Transverse colon (tissue), 4 donors: ENCODE measurements around the gene LAPTM5. TPM values are rescaled to one million over a fixed set of nuclear protein-coding genes. Genes with fewer than 3 reads are reported as not detected.

ENCODE experiments used
- DNase-seq: peaks from one replicate; pipeline ENCODE4 v3.0.0-alpha.2; 2019
- H3K27ac ChIP-seq, 4 donors: fragments of 200-600 bp; sonication (generic); 2 replicates each; pipeline ENCODE4 v1.5.1; 2016 to 2018; ENCODE audit warnings: inconsistent platforms in 4 of 4
- H3K27me3 ChIP-seq: fragments of 200-600 bp; sonication (generic); 2 replicates; pipeline ENCODE4 v1.5.1; 2017; ENCODE audit warnings: inconsistent platforms
- H3K36me3 ChIP-seq, 4 donors: fragments of 200-600 bp; sonication (generic); 2 replicates each; pipeline ENCODE4 v1.5.1; 2017 to 2019; ENCODE audit warnings: inconsistent platforms in 4 of 4
- H3K4me1 ChIP-seq, 4 donors: fragments of 200-600 bp; sonication (generic); 2 replicates each; pipeline ENCODE4 v1.5.1; 2017 to 2020; ENCODE audit warnings: inconsistent platforms in 4 of 4
- H3K4me3 ChIP-seq, 4 donors: fragments of 200-600 bp; sonication (generic); 1 replicate in 1 of 4; 2 replicates in 3 of 4; pipeline versions ENCODE4 v1.5.1 to v1.6.1; 2017 to 2019; ENCODE audit warnings: inconsistent platforms in 4 of 4
- H3K9me3 ChIP-seq, 2 donors: fragments of 200-600 bp; sonication (generic); 2 replicates each; pipeline ENCODE4 v1.5.1; 2017 to 2019; ENCODE audit warnings: inconsistent platforms in 2 of 2
- CTCF ChIP-seq, 5 experiments: fragments of 200-600 bp in 3 of 5; fragments of 450-650 bp in 2 of 5; sonication (generic) in 3 of 5; IDR thresholded peaks; 1 replicate in 2 of 5; 2 replicates in 3 of 5; pipeline ENCODE4 v1.5.1; 2016 to 2017; ENCODE audit warnings: antibody characterized with exemption in 5 of 5, inconsistent platforms in 3 of 5, mild to moderate bottlenecking in 2 of 5, moderate library complexity in 1 of 5
- EP300 ChIP-seq: sonication (generic); formaldehyde crosslinking; IDR thresholded peaks from one replicate; pipeline ENCODE4 v1.6.1; 2017; ENCODE audit warnings: antibody characterized with exemption, low read depth
- POLR2A ChIP-seq: fragments of 450-650 bp; IDR thresholded peaks from one replicate; pipeline ENCODE4 v1.6.1; 2016; ENCODE audit warnings: antibody characterized with exemption, mild to moderate bottlenecking, moderate library complexity
- POLR2AphosphoS5 ChIP-seq, 3 donors: sonication (generic); formaldehyde crosslinking; IDR thresholded peaks; one replicate each; pipeline ENCODE4 v1.6.1; 2016; ENCODE audit warnings: antibody characterized with exemption in 3 of 3
- WGBS, 2 donors: methylation state at CpG; one replicate each; pipeline ENCODE4 v1.1.5; 2018; ENCODE audit warnings: low coverage in 1 of 2; 5-methylcytosine and 5-hydroxymethylcytosine counted together
- in situ Hi-C, 4 donors: fragments of 200-750 bp; cut with MboI; loops; one replicate each; pipeline versions ENCODE4 v1.15.0 to v1.15.1; 2017; ENCODE audit warnings: low sequenced_read_pairs in 3 of 4, low pct_ligation_motif_present in 1 of 4, low pct_unique_long_range_greater_than_20kb in 1 of 4
- intact Hi-C: fragments of 100-400 bp; cut with DNase I; formaldehyde crosslinking; loops from one replicate; pipeline ENCODE4 v1.15.1; 2023; ENCODE audit warnings: low total_unique reads
- total RNA-seq, 4 donors: library from RNA; depleted of rRNA; stranded (reverse); fragments of >200 nt; gene quantifications; one replicate each; pipeline ENCODE4 v1.1.0, GENCODE V29; 2016

LAPTM5 gene
- total RNA-seq, 4 donors from 2014 or later: 5.2 to 66.6 (median 34.5) TPM

GRCh38 chr1:30762152-30762929, 4.8 kb upstream of the LAPTM5 start:
- DNase-seq: no peak
- no peaks in the 10 kb centered on the region for H3K27me3 ChIP-seq
- no peak overlapping the region for H3K4me3 ChIP-seq
- in situ Hi-C loops: no loop called here
- H3K9me3 ChIP-seq: no peaks in the 10 kb centered on the region
- intact Hi-C loops: no loop called here
- peaks cover 0 to 16% (median 3%) of the 10 kb centered on the region in 4 donors for H3K4me1 ChIP-seq
- TF ChIP-seq POLR2AphosphoS5 (IDR thresholded peaks at IDR 0.05): no peak
- H3K27ac ChIP-seq: peak overlapping the region in 1 of 4 donors; percentile 7
- H3K36me3 ChIP-seq: no peaks in the 10 kb centered on the region
- 81% methylated on average over 5 of the region's 6 CpGs; no CpG with 5 or more reads in 1 of the 2 donors for WGBS, 2 donors

GRCh38 chr1:30761381-30762151, 4.0 kb upstream of the LAPTM5 start:
- H3K27ac ChIP-seq: peak overlapping the region in 1 of 4 donors; percentile 13
- no peak for DNase-seq
- peaks cover 0 to 16% (median 3%) of the 10 kb centered on the region in 4 donors for H3K4me1 ChIP-seq
- H3K4me3 ChIP-seq: no peak overlapping the region
- H3K27me3 ChIP-seq: no peaks in the 10 kb centered on the region
- no peaks in the 10 kb centered on the region for H3K9me3 ChIP-seq
- no peaks in the 10 kb centered on the region for H3K36me3 ChIP-seq
- in situ Hi-C loops (no loop called here), intact Hi-C loops (no loop called here)
- no peak for TF ChIP-seq EP300
- TF ChIP-seq POLR2AphosphoS5 (IDR thresholded peaks at IDR 0.05): no peak
- TF ChIP-seq CTCF (IDR thresholded peaks at IDR 0.05): no peak
- TF ChIP-seq POLR2A: no peak
- WGBS, 2 donors: 33 to 62% methylated on average over 2 to 11 of the region's 11 CpGs

- no peak for TF ChIP-seq CTCF (IDR thresholded peaks at IDR 0.05)
- no peak for TF ChIP-seq EP300
- no peak for TF ChIP-seq POLR2AphosphoS5 (IDR thresholded peaks at IDR 0.05)
- no peak for TF ChIP-seq POLR2A
- DNase-seq: no peak
- Histone ChIP-seq H3K27ac (peak overlapping the region in 2 of 4 donors; percentile 13 to 20), H3K27me3 (no peaks in the 10 kb centered on the region), H3K36me3 (no peaks in the 10 kb centered on the region), H3K4me1 (peaks cover 0 to 16% (median 3%) of the 10 kb centered on the region in 4 donors), H3K9me3 (no peaks in the 10 kb centered on the region), H3K4me3 (no peak overlapping the region)
- in situ Hi-C loops (no loop called here), intact Hi-C loops (no loop called here)
- 47 to 51% methylated on average over 7 to 18 of the region's 18 CpGs for WGBS, 2 donors
Observed at GRCh38 chr1:30760596-30761324, 3.2 kb upstream of the LAPTM5 start.

- Histone ChIP-seq H3K27ac (peak overlapping the region in 2 of 4 donors; percentile 13 to 20), H3K36me3 (no peaks in the 10 kb centered on the region), H3K27me3 (no peaks in the 10 kb centered on the region), H3K4me3 (no peak overlapping the region), H3K9me3 (no peaks in the 10 kb centered on the region), H3K4me1 (peaks cover 0 to 16% (median 3%) of the 10 kb centered on the region in 4 donors)
- intact Hi-C loops: no loop called here
- in situ Hi-C loops: no loop called here
- peak; percentile 46 for DNase-seq
- no peak for TF ChIP-seq EP300
- TF ChIP-seq POLR2A: no peak
- no peak for TF ChIP-seq POLR2AphosphoS5 (IDR thresholded peaks at IDR 0.05)
- no peak for TF ChIP-seq CTCF (IDR thresholded peaks at IDR 0.05)
- WGBS, 2 donors: 73 to 100% methylated on average over 1 to 13 of the region's 13 CpGs
Observed at GRCh38 chr1:30759718-30760281, 2.2 kb upstream of the LAPTM5 start.
